ENCODE results near the gene ADARB2. TPM values are rescaled to one million over a fixed set of nuclear protein-coding genes. Genes with fewer than 3 reads are reported as not detected.
"Not testable (repeated sequence)": the region's sequence is repeated elsewhere in the genome, so short reads cannot be mapped to it uniquely, and the experiment has no call there.

The ADARB2 gene
- polyA plus RNA-seq, 4 donors = 0.40 to 1.5 (median 0.91) TPM

DNA sequence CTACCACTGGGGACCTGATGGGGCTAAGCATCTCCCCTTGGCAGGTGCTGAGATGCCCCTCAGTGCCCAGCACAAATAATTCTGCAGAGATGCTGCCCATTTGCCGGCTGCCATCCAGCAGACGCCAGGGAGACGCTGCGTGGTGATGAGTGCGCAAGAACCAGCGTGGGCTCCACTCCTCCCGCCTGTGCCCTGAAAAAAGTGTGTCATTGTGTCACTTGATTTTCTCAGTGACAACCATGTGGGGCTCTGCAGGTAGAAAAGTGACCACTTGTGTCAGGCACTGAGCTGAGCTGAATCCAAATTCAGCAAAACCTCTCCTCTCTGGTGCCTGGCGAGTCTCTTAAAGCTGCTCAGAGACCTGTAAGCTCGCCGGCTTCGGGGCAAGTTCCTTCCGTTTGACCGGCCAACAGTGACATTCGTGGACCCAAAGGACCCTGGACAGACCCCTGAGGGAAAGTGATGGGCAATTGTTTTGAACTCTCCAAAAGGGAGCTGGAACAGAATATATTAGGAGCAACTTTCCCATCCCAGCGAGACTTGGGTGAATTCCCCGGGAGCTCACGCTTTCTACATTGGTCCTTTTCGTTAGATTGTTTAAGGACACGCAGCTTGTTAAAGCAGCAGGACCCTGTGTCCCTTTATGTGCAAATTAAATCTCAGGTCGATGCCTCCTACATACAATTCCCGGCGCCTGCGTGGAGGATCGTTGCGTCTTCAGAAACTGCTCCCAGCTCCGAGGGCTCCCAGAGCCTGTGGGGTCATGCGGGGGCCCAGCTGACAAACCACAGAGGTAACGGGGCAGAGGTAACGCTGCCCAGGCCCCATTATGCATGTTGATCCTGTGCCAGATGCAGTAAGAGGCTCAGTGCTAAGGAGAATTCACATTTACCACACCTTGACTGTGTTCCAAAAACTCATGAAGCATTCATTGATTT is 332.7 kb downstream of the ADARB2 start:
- DNase-seq (ENCODE audit: low read depth in 4 of 4, low spot score in 3 of 4) = no peak

DNA sequence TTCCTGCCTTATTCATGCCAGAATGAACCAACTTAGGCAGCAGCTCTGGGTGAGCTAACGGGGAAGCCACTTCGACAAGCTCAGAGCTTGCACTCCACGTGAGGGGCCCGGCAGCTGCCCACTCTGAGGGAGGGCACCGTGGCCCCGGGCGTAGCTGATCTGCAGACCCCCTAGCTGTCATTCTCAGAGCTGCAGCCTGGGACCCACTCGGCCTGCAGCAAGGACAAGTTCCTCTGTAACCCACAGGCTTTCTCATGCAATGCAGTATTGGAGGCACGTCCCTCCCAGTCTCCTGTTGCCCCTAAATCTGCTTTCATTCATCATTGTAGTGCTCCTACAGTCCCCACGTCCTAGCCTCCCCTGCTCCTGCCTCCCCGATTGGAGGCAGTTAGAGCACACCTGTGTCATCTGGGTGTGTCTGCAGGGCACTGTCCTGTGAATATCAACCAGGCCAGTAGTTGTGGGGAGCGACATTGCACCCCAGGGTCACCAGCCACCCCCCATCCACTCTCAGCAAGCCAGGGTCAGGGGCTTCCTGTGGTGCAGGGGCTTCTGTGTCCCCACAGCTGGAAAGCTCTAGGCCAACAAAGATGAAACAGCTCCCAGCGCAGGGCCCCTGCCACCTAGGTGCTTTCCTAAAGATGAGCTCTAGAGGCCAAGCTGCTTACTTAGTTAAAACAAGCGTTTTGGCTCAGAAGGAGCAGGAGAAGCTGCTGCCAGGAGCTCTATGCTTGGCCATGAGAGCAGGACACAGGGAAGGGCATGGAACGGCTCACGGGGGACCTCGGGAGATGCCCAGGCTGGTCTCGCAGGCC is 333.6 kb downstream of the ADARB2 start:
- DNase-seq (ENCODE audit: low read depth in 4 of 4, low spot score in 3 of 4) = no peak

DNA sequence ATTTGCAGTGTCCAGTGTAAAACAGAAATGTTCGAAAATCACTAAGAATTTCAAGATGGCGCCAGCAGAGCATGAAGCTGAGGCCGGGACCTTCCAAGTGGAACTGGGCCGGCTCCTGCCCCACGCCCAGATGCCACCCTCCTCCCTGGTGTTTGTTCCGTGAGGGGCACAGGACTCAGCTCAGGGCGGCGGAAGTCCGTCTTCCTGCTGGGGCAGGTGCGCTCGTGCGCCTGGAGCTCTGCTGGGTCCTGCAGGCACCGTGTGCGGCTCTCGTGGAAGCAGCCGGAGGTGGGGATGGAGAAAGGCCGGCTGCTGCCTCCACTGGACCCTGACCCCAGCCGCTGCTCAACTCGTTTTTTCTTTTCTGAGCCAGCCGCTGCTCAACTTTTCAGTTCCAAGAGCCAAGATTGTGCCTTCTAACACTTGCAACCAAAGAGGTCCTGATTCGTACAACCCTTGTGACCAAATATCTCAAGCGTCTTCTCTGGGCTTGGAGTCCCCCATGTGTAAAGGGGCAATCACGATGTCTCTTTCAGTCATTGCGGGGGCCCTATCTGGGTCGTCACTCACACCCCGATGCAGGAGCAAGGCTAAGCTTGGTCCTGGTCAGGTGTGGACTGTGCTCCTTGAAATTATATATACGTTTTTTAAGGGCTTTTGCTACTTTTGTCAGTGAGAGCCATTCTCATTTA is 334.4 kb downstream of the ADARB2 start:
- no peak for DNase-seq (ENCODE audit: low read depth in 4 of 4, low spot score in 3 of 4)

DNA sequence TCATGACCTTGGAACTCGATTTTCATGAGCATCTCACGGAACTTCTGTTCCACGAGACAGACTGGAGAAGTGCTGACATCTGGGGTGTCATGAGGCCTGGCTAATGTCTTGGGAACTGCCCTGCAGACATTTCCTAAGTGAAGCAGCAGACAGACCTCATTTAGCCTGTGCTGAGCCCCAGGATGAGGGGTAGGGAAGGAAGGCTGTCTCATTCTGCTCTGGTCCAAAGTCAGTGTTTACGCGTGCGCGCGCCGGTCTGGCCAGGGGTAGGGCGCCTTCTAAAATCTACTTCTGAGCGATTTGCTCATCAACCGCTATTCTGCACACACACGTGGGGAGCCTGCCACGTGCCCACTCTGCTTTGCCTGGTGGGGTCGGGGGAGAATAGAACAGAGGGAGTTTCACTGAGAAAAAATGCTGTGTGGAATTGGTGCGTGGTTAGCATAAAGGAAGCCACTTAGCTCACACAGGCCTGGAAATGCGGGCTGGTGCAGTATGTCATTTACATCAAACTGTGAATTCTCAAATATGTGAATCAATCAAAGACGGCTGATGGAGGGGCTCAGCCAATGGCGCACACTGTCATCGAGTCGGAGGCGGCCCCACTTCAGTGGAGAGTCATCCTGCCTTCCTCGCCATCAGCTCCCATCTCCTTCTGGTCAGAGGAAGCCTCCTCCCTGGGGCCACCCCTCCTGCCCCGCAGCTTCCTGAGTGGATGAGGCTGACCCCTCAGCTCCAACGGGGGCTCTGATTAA is 335.1 kb downstream of the ADARB2 start:
- no peak for DNase-seq (ENCODE audit: low read depth in 4 of 4, low spot score in 3 of 4)

DNA sequence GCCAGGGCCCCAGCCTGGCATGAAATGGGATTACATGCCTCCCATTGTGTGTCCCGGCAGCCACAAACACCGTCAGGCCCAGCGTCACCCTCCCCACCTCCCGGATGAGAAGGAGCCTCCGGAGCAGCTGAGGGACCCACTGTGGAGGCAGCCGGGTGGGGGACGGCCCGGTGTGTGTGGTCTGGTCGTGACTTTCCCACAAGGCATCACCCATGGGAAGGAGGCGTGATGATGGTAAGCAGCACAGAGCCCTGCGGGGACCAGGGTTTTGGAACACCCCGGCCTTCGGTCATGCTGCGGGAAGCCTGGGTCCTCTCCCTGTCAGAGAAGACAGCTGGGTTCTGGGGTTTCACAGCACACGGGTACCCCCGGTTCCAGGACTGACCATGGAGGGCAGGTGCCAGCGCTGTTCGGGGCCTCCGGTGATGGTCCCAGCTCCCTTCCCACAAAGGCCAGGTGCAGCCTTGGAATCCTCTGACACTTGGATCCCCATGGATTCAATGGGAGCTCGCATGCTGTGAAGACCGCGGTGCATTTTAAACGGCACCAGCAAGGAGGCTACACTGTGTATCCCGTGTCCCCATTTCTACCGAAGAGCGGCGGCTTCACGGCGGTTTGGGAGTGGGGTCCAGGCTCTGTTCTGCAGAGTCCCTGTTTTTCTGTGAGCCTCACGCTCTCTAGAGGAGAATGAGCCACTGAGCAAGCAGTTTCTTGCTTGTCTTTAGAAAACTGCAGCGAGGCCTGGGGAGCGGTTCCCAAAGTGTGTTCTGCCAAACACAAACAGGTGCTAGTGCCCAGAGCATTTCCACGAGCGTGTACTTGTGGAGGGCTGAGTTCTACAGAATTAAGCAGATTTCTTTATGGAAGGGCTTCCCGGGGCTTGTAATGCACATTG is 336.0 kb downstream of the ADARB2 start:
- no peak for DNase-seq (ENCODE audit: low read depth in 4 of 4, low spot score in 3 of 4)

DNA sequence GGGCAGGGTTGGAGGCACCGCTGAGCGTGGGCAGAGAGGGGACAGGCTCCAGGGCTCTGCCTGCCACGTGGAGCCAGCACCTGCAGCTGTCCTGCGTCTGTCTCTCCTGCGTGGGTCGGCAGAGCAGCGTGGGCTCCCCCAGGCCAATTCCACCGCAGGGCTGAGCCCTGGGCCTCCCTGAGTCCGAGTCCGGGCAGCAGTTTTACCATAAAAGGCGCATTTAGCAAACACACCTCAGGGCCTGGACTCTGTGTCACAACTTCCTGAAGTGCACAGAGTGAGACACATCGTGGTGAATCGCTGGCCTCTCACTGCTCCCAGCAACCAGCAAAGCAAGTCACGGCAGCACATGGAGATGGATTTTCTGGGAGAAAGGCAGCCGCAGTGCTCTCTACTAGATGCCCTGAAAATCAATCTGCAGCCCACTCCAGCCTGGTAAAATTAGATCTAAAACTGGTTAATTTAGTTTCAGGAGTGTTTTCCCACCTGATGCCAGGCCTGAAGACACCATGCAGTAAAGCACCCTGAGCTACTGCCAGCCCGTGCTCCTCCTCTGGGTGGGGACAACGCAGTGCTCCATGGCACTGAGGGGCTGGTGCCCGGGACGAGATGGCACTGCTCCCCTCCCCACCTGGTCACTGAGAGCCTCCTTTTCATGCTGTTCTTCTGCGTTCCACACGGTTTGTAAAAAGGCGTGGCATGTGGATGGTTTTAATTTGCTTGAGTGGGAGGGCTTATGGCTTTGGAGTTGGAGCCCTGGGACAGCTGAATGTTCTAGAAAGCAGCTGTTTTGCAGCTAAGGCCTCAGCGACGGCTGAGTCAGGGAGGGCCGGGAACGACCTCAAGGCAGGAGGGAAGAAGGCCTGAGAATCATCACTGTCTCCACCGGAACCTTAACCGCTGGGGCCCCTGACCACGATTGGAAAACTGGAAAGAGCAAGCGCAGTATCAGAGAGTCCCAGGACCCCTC is 336.9 kb downstream of the ADARB2 start:
- no peak for DNase-seq (ENCODE audit: low read depth in 4 of 4, low spot score in 3 of 4)

DNA sequence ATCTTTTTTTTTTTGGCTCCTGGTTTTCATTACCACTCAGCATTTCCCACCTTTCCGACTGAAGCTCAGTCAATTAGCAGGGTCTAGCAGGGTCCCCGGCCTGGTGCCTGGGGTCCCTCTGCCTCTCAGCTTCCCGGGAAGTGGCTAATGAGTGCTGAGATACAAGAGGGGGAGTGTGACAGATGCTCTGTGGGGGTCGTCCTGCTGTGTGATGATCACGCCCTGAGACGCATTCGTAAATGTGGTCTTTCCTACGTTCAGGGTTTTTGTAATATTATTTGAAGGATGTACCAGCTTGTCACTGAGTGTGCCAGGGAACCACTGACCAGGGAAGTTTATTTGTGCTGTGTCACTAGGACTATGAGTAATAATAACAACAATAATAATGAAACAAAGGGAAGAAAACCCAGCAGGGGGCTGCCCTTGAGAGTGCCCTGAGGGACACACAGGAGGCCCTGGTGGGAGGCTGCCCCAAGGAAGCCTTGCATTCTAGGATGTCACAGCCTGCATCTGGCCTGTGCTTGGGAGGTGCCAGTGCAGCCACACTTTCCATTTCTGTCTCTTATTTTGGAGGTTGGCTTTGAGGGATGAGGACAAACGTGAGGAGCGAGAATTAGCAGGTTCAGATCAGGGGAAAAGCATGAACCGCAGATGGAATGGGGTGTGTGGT is 337.8 kb downstream of the ADARB2 start:
- no peak for DNase-seq (ENCODE audit: low read depth in 4 of 4, low spot score in 3 of 4)

DNA sequence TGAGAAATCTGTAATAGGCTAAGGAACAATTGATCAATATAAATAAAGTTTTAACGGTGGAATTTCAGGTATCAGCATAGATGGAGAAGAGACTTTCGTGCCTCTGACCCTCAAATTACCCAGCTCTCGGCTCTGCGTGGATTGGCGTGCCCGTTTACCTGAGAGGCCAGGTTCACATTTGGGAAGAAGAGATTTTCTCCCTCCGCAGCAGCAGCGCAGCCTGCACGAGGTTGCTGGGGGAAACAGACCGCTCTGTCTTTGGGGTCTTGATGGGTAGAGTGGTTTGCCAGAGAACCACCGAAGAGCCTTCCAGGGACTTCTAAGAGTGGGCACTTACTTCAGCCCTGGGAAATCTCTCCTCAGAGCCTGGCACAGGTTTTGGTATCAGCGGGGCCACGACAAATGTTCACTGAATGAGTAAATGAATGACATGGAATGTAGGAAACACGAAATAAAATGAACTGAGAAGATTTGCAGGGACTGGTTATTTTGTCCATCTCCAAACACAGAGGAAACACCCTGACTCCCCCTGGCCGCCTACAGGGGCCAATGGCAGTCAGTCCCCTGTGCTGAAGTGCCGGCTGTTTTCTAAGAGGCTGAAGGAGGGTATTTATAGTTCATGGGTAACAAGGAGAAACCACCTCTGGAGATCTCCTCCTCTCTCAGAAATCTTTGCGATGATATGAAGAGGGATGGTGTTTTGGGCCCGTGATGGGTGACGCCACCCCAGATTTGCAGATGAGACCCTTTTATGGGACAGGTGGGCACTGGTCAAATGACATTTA is 338.5 kb downstream of the ADARB2 start:
- no peak for DNase-seq (ENCODE audit: low read depth in 4 of 4, low spot score in 3 of 4)

DNA sequence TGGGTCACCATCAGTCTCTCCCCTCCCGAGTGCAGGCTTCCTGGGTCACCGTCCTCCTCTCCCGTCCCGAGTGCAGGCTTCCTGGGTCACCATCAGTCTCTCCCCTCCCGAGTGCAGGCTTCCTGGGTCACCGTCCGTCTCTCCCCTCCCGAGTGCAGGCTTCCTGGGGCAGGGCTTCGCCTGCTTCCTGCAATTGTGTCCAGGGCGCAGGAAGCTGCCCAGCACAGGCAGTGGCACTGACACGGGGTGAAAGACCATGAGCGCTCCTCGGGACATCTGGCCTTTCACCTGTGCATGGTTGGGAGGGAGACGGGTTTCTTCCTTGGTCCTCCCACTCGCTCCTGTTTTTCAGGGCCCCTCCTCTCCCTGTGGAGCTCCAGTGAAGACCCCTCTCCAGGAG is 339.2 kb downstream of the ADARB2 start:
- DNase-seq (ENCODE audit: low read depth in 4 of 4, low spot score in 3 of 4) = not testable (repeated sequence)

DNA sequence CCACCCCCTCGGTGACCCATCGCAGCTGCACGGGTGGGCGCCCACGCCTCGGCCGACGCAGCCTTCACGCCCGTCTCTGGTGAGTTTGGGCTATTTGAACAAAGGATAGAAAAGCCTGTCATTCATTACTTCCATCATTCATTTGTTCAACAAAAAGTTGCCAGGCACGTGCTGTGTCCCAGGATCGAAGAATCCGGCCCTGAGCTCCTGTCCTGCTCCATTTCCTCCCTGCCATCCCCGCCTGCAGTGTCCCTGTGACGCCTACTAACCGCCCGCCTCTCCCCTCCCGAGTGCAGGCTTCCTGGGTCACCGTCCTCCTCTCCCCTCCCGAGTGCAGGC is 341.1 kb downstream of the ADARB2 start:
- no peak for DNase-seq (ENCODE audit: low read depth in 4 of 4, low spot score in 3 of 4)

DNA sequence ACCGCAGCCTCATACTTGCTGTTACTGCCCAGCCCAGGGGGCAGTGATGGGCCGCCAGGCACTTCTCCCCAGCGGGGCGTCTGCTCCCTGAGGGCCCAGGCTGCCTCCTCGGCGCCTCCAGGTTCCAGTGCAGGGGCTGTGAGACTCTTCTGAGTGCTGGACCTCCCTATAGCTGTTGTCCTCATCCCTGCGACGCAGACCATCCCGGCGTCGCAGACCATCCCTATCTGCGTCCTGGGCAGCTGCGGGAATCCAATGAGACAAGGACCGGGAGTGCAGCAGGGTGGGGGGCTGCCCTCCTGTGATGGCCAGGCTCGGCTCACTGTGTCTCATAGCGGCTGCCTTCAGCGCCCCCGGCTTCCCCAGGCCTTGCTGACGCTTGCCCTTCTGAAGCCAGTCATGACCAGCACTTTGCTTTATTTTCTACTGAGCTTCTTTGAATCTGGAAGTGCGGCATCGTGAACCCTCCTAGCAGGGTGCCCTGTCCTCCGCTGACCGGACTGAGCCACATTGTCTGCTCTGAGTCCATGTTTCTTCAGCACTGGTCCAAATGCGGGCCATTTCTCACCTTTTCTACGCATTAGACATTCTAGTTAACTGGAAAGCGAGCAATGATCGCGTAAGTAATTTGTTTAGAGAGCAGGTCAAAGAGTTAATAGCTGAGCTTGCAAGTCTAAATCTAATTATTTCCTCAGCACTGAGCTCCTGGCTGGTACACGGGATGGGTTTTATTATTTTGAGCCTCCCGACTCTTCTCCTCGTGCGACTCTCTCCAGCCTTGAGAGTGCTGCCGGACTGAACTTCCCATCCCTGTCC is 341.6 kb downstream of the ADARB2 start:
- DNase-seq (ENCODE audit: low read depth in 4 of 4, low spot score in 3 of 4) = no peak

DNA sequence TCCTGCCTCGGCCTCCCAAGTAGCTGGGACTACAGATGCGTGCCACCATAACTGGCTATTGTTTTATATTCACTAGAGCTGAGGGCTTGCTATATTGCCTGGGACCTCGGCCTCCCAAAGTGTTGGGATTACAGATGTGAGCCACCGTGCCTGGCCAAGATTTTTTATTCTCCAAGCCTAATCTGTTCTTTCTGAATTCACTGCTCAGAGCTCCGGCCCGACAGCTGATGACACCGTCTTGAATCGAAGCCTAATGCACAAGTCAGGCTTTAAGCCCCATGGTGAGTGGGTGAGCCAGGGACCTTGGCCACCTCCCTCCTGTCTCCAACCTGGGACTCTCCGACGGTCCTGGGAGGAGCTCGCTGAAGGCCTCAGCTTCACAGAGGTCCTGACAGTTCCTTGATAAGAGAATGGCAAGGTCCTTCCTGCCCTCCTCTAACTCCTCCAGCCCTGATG is 342.3 kb downstream of the ADARB2 start:
- no peak for DNase-seq (ENCODE audit: low read depth in 4 of 4, low spot score in 3 of 4)

DNA sequence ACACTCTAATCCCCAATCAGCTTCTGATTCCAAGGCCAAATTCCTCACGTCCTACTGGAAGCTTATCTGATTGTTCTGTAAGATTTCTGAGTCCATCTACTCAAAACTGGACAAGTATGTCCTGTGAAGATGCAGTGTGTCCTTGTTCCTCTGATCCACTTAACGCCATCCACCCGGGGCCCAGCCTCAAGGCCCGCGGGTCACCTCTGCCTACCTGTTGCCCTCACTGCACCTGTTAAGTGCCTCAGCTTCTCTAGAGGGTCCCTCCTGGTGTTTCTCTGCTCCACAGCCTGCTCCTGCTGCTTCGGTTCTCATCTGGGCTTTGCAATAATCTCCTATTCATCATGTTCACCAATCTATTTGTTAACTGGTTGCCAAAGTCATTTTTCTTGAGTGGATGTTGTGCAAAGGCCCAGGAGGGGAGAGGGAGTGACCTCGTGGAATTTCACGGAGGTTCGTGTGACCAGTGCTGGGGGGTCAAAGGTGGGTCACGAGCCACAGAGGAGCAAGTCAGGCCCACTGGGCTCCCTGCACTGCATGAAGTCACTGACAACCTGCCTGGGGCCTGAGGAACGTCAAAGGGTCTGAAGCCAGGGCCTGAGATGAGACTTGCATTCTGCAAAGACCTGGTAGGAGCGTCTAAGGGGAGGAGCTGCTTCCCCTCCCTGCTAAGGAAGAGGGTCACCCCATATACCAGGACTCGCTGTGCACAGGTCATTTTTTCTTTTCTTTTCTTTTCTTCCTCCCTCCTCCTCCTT is 343.0 kb downstream of the ADARB2 start:
- no peak for DNase-seq (ENCODE audit: low read depth in 4 of 4, low spot score in 3 of 4)

DNA sequence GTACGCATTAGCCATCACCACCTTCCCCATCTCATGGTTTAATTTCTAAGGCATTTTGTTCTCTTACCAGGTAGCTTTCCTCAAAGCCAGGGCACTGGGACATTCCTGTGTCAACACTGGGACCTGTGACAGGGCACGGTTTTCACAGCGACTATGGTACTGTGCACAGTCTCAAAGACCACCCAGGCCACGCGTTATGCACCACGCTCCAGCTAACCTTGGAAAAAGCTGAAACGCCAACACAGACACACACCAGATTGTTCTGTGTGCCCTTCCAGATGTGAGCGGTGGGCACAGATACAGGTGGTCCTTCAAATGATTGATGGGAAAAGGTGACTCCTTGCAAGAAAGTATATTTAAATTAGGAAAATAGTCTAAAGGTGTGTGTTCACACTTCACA is 343.8 kb downstream of the ADARB2 start:
- no peak for DNase-seq (ENCODE audit: low read depth in 4 of 4, low spot score in 3 of 4)

DNA sequence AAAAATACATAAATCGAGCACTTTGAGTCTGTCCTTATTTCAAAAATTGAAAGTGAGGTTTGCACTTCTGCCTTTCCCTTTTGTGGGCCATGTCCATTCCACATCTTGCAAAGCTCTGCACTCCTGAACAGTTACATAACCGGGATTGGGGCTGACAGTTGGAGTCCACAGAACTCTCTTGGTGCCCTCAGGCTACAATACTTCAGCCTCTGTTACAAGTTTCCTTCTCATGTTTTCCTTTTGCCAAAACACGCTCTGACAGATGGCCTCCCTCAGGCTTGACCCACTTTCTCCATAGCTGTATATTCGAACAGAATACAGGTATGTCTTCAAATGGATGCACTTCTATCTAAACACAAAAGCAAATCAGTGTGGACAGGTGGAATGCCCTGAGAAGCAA is 345.2 kb downstream of the ADARB2 start:
- DNase-seq (ENCODE audit: low read depth in 4 of 4, low spot score in 3 of 4) = no peak

Measured in left renal pelvis (tissue), 4 donors.